Skeletal muscle cell (primary cell): ENCODE results near the gene FPR1.
"Not testable (repeated sequence)": the region's sequence is repeated elsewhere in the genome, so short reads cannot be mapped to it uniquely, and the experiment has no call there.

Experiments used
- DNase-seq: peaks from one replicate; pipeline ENCODE4 v3.0.0-alpha.2; 2010; ENCODE audit warnings: low read depth
- H3K4me3 ChIP-seq: 2 replicates; pipeline ENCODE4 v1.5.1; 2011; ENCODE audit warnings: low read depth, mild to moderate bottlenecking, control low read depth, low read length, moderate library complexity

Gene FPR1

GRCh38 chr19:51781999-51782398 is 30.3 kb upstream of the FPR1 start:
- no peak for DNase-seq
- H3K4me3 ChIP-seq, result no peak overlapping the region

DNA sequence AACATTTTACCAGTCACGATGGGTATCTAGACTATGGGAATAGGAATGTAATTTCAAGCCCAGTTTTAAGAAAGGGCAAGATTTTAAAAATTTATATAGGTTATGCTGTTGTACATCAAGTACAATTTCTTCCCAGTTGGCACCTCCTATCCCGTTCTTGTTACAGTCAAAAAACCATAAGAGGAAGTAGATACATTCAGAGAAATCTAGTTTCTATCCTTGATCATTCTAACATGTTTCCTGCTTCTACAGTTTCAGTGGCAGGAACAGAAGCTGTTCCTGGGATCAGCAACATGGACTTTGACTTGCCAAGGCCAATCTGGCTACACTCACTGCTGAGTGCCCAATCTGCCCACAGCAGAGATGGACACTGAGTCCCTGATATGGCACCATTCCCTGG is 28.6 kb upstream of the FPR1 start:
- H3K4me3 ChIP-seq, result no peak overlapping the region
- DNase-seq, result no peak

GRCh38 chr19:51779703-51780102 is 28.0 kb upstream of the FPR1 start:
- no peak for DNase-seq

GRCh38 chr19:51779181-51779580 is 27.5 kb upstream of the FPR1 start:
- DNase-seq, result no peak
- no peak overlapping the region for H3K4me3 ChIP-seq

More at GRCh38 chr19:51779703-51780102, 28.0 kb upstream of the FPR1 start:
- H3K4me3 ChIP-seq, result no peak overlapping the region

- peak; percentile 62 for DNase-seq
- no peak overlapping the region for H3K4me3 ChIP-seq
Measured at GRCh38 chr19:51777570-51778462, 26.1 kb upstream of the FPR1 start.

GRCh38 chr19:51776561-51776960 is 24.9 kb upstream of the FPR1 start:
- DNase-seq, H3K4me3 ChIP-seq: not testable (repeated sequence)

- H3K4me3 ChIP-seq, result no peak overlapping the region
- DNase-seq, result no peak
Measured at GRCh38 chr19:51772977-51773376, 21.3 kb upstream of the FPR1 start.

DNA sequence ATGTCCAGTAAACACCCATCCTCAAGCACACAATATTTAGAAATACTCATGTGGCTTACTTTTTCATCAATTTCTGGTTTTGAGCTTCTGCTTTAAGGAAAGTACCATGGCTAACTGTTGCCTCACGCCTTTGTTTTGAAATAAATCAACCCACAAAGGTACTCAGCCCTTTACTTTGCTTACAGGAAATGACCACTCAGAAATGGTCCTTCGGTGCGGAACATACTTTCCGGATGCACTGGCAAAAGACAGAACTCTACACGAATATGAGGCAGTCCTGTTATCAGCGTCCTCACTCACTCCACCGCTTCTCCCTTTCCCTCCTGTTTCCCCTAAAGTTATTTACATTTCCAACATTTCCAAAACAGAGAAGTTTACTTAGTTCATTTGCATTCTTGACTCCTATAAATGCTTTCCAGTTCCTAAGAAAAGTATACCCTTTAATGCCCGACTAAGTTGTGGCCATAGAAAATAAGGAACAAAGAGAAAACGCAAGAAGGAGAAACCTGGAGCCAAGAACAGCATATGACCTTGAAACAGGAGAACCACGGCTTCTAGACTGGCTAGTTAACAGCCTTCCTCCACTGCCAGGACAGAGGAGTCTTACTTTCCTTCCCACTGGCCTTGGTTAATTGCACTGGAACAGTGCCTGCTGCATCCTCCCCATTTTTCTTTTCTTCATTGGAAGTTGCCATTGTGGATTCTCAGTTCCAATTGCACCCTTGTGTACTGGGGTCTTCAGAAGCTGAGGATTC is 19.9 kb upstream of the FPR1 start:
- H3K4me3 ChIP-seq, result no peak overlapping the region
- no peak for DNase-seq

GRCh38 chr19:51766461-51766860 is 14.8 kb upstream of the FPR1 start:
- DNase-seq, result no peak
- no peak overlapping the region for H3K4me3 ChIP-seq

- H3K4me3 ChIP-seq, result no peak overlapping the region
- DNase-seq, result no peak
Measured at GRCh38 chr19:51765086-51765485, 13.4 kb upstream of the FPR1 start.

DNA sequence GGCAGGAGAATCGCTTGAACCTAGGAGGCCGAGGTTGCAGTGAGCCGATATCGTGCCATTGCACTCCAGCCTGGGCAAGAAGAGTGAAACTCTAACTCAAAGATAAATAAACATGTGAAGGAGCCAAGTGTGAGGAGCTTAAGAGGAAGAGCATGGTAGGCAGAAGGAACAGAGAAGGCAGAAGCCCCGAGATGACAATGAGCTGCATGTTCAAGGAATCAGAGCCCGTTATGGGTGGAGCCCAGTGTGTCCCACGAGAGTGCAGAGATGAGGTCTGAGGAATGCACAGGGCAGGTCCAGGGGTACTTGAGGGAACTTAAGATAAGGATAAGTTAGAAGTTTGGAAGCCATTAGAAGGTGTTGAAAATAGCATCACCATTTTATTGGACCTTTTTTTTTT is 10.0 kb upstream of the FPR1 start:
- no peak for DNase-seq
- no peak overlapping the region for H3K4me3 ChIP-seq

GRCh38 chr19:51760697-51761356 is 9.1 kb upstream of the FPR1 start, which contains the start of gene FPR2:
Gene FPR2, plus strand, starts transcription at chr19:51761180. Its CDS starts 7,479 bp downstream, at chr19:51768659.
- DNase-seq, result no peak

DNA sequence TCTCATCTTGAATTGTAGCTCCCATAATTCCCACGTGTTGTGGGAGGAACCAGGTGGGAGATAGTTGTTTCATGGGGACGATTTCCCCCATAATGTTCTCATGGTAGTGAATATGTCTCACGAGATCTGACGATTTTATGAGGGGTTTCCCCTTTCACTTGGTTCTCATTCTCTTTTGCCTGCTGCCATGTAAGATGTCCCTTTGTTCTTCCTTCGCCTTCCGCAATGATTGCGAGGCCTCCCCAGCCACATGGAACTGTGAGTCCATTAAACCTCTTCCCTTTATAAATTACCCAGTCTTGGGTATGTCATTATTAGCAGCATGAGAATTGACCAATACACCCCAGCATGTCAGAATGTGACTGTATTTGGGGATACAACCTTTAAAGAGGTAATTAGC is 3.9 kb upstream of the FPR1 start:
- no peak for DNase-seq
- H3K4me3 ChIP-seq, result no peak overlapping the region

More at GRCh38 chr19:51760697-51761356, 9.1 kb upstream of the FPR1 start, which contains the start of gene FPR2:
- no peak within 1 kb of the TSS for H3K4me3 ChIP-seq

GRCh38 chr19:51754770-51755169 is 3.1 kb upstream of the FPR1 start:
- H3K4me3 ChIP-seq, result no peak overlapping the region
- DNase-seq, result no peak

DNA sequence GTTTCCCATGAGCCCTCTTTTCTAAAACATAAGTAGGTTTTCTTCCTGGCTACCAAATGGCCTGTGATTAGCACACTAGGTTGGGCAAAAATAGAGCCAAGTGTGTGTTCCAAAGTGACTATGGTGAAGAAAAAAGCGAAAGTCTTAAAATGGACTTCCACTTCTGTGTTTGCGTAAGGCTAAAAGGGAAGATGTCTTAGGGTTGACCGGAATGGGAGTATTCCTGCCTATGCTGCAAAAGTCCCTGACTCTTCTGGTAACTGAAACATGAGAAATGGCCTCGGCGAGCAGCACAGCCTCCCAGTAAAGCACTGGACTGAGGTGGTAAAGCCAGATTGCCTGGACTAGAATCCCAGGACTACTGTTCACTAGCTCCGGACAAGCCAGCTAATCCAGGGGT is 2.4 kb upstream of the FPR1 start:
- H3K4me3 ChIP-seq, result no peak overlapping the region
- DNase-seq, result no peak

DNA sequence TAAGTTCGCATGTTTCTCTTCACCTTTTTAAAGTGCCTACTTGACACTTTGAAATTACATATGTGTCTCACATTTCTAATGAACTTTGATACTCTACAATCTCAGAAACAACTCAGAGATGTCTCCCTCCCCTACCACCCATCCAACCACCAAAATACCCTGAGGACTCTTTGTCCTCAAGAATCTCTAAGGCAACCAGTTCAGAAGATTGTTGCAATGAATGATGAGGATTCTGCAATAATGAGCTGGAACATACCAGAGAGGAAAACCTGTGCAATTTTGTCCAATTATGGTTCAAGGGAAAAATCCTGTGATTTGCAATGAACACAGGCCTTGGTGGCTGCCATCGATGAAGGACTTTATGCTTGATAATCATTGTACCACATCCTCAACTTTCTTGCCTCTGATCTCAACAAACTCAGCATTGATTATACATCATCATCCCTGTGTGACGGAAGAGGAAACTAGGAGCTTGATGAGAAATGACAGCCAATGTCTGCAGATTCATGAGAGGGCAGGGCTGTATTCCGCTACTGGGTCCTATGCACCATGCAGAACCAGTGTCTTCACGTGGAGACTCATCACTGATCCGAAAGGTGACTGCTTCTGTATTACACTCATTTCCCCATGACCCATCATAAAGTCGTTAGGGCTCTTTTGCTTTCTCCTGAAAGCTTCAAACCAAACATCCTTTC is 1.1 kb downstream of the FPR1 start:
- H3K4me3 ChIP-seq, result no peak overlapping the region
- DNase-seq, result peak; percentile 31

DNA sequence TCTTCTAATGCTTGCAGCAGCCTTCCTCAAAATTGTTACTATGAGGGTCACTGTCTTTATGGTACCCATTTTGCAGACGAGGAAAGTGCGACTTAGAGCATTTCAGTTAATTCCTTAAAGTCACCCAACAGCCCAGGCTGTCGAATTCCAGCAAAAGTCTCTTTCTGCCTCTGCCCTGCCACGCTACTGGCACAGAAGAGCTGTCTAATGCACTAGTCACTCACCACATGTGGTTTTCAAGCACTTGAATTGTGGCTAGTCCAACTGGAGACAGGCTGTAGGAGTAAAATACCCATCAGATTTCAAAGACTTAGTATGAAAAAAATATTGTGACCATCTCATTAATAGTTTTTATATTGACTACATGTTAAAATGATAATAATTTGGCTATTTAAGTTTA is 1.7 kb downstream of the FPR1 start:
- no peak overlapping the region for H3K4me3 ChIP-seq
- no peak for DNase-seq

- no peak overlapping the region for H3K4me3 ChIP-seq
- no peak for DNase-seq
Measured at GRCh38 chr19:51746731-51747130, 4.9 kb downstream of the FPR1 start.

DNA sequence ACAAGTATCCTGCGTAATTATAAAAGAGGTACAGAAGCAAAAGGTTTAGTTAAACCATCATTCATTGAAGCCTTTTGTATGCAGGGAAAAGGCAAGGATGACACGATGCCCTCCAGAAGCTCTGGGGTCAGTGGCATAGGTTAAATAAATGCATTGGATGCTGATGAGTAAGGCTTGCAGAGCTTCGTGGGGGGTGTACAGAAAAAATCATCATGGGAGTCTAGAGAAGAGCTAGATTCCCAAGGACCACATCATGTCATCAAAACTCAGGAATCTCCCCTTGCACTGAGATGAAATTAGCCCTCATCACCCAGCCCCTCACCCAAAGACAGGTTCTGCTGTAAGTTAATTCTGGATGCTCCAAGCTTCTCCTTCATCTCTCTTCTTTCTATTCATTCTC is 8.3 kb downstream of the FPR1 start:
- no peak overlapping the region for H3K4me3 ChIP-seq
- DNase-seq, result peak; percentile 67
